K562 (cell line): ENCODE measurements around the gene NRXN2. TPM values are rescaled to one million over a fixed set of nuclear protein-coding genes. Genes with fewer than 3 reads are reported as not detected.

Experiments used
- CBFA2T3 ChIP-seq: fragments of 450-650 bp; IDR thresholded peaks from 2 replicates; pipeline ENCODE4 v1.6.1; 2017
- CBX5 ChIP-seq: IDR thresholded peaks from 2 replicates; pipeline ENCODE4 v1.6.1; 2014; ENCODE audit warnings: low read depth, borderline replicate concordance
- FOXK1 ChIP-seq: sonication (generic); formaldehyde crosslinking; IDR thresholded peaks from 2 replicates; pipeline ENCODE4 v1.8.0; 2022; ENCODE audit warnings: missing genetic modification reagents, mild to moderate bottlenecking, borderline replicate concordance
- GABPB2 ChIP-seq: fragments of 250-450 bp; sonication (Bioruptor Pico); conservative IDR thresholded peaks from 2 replicates; pipeline ENCODE4 v1.5.1; 2021; ENCODE audit warnings: mild to moderate bottlenecking
- IFI16 ChIP-seq: fragments of 250-450 bp; sonication (Bioruptor Pico); IDR thresholded peaks from 2 replicates; pipeline ENCODE4 v2.1.2; 2022; ENCODE audit warnings: mild to moderate bottlenecking, inconsistent platforms
- L3MBTL2 ChIP-seq: fragments of 450-650 bp; IDR thresholded peaks from 2 replicates; pipeline ENCODE4 v1.6.1; 2016; ENCODE audit warnings: mild to moderate bottlenecking, moderate library complexity
- MTA3 ChIP-seq: fragments of 450-650 bp; formaldehyde crosslinking; IDR thresholded peaks from 2 replicates; pipeline ENCODE4 v1.6.1; 2017; ENCODE audit warnings: mild to moderate bottlenecking, borderline replicate concordance
- NCOA2 ChIP-seq, 2 experiments: fragments of 450-650 bp; IDR thresholded peaks; 2 replicates each; pipeline ENCODE4 v1.6.1; 2018; ENCODE audit warnings: mild to moderate bottlenecking in 2 of 2, moderate library complexity in 1 of 2; ENCODE audit not compliant: partially characterized antibody in 2 of 2
- PHB ChIP-seq: fragments of 250-450 bp; sonication (Bioruptor Pico); IDR thresholded peaks from 2 replicates; pipeline ENCODE4 v1.5.0; 2021
- PTBP1 ChIP-seq: fragments of 200-400 bp; formaldehyde crosslinking; IDR thresholded peaks from 2 replicates; pipeline ENCODE4 v1.6.1; 2017; ENCODE audit warnings: low read depth, low read length
- PURB ChIP-seq: sonication (generic); formaldehyde crosslinking; IDR thresholded peaks from 2 replicates; pipeline ENCODE4 v1.9.0; 2021; ENCODE audit warnings: low read depth, mild to moderate bottlenecking, missing genetic modification reagents
- ZNF253 ChIP-seq: fragments of 250-450 bp; sonication (Bioruptor Pico); conservative IDR thresholded peaks from 2 replicates; pipeline ENCODE4 v1.6.1; 2021; ENCODE audit warnings: mild to moderate bottlenecking
- polyA plus RNA-seq, 8 experiments: library from polyadenylated mRNA; depleted of rRNA in 4 of 8; stranded (reverse) in 5 of 8; unstranded in 3 of 8; fragments of >200 nt; fragmentation: Nextera tagmentation in 2 of 8; fragmentation: Illumina TruSeq in 1 of 8; extraction: Ambion mirVana in 2 of 8; extraction: Trizol in 1 of 8; gene quantifications; 2 replicates each; pipeline versions ENCODE4 v1.2.1 to v1.2.3, GENCODE V29; 2011 to 2014; ENCODE audit warnings: inconsistent platforms in 1 of 8, missing spikeins in 1 of 8
- total RNA-seq, 7 experiments: library from RNA; depleted of rRNA in 6 of 7; stranded (reverse); fragments of >200 nt in 6 of 7; fragmentation: Illumina TruSeq in 2 of 7; extraction: Trizol in 2 of 7; gene quantifications; 2 replicates each; pipeline versions ENCODE4 v1.2.1 to v1.2.3, GENCODE V29; 2011 to 2021; ENCODE audit warnings: low replicate concordance in 1 of 7
- TF ChIP-seq, protein P1 (sequence below): fragments of 450-650 bp; IDR thresholded peaks from 2 replicates; pipeline ENCODE4 v1.6.1; 2017; ENCODE audit warnings: mild to moderate bottlenecking, moderate library complexity
- TF ChIP-seq, protein P2 (sequence below): fragments of 450-650 bp; IDR thresholded peaks from 2 replicates; pipeline ENCODE4 v1.6.1; 2016
- TF ChIP-seq, protein P3 (sequence below): fragments of 450-650 bp; IDR thresholded peaks from 2 replicates; pipeline ENCODE4 v1.6.1; 2016; ENCODE audit warnings: mild to moderate bottlenecking
- TF ChIP-seq, protein P4 (sequence below), 2 experiments: fragments of 450-650 bp in 1 of 2; IDR thresholded peaks; 2 replicates each; pipeline ENCODE4 v1.6.1; 2011 to 2017; ENCODE audit warnings: low read depth in 2 of 2, antibody characterized with exemption in 1 of 2, borderline replicate concordance in 1 of 2, low read length in 1 of 2, mild to moderate bottlenecking in 1 of 2, mixed read lengths in 1 of 2; ENCODE audit not compliant: control insufficient read depth in 1 of 2
- TF ChIP-seq, protein P5 (sequence below): fragments of 450-650 bp; IDR thresholded peaks from 2 replicates; pipeline ENCODE4 v1.6.1; 2018; ENCODE audit warnings: mild to moderate bottlenecking, low read depth; ENCODE audit not compliant: partially characterized antibody

Gene NRXN2
- total and polyA plus RNA-seq, 9 of the 15 experiments (the other 6 are each of a cell fraction or from before 2014, with no cell fraction given): 0.07 to 0.47 (median 0.15) TPM; not detected in 4

DNA sequence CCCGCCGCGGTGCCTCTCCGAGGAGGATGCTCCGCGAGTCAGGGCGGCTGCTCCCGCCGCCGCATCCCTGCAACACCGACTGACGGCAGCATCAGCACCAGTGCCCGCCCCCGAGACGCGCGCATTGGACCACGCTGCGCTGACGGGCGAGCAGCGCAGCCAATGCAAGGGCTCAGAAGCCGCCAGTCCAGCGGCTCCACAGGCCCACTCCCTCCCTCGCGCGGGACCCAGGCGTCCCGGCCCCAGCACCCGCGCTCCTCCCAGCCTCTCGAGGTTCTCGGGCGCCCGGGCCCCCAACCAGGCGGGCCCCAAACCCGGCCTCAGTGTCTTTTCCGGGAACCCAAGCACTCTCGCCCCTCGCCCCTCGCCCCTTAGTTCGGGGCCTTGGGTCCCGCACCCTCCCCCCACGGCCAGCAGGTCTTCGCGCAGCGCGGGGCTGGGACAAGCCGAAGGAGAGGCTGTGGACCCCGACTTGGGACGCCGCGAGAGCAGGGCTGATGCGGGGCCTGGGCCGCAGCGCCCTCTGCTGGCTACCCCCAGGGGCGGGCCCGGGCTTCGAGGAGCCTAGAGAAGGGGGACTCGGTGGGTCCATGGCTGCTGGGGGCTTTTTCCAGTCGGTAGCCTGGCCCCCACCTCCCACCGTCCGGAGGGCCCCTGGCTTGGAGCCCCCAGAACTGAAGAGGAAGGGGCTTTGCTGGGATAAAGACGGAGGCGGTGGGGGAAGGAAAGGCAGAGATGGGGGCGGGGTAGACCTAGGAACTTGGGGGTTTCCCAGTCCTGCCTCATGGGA, at the start of gene NRXN2 (continued):
- TF ChIP-seq NCOA2 (IDR thresholded peaks at IDR 0.05; ENCODE audit: partially characterized antibody in 2 of 2) (no peak), L3MBTL2 (0 out of 2 replicates have a peak, but pooled peaks have one; percentile 43), MTA3 (peak; percentile 82), CBFA2T3 (no peak), PHB (CRISPR knock-in tag) (no peak), FOXK1 (CRISPR knock-in tag) (no peak), GABPB2 (CRISPR knock-in tag) (no peak), PURB (CRISPR knock-in tag) (no peak), ZNF253 (CRISPR knock-in tag) (no peak), CBX5 (no peak), PTBP1 (no peak), IFI16 (CRISPR knock-in tag) (no peak)
- TF ChIP-seq, protein P1, sequence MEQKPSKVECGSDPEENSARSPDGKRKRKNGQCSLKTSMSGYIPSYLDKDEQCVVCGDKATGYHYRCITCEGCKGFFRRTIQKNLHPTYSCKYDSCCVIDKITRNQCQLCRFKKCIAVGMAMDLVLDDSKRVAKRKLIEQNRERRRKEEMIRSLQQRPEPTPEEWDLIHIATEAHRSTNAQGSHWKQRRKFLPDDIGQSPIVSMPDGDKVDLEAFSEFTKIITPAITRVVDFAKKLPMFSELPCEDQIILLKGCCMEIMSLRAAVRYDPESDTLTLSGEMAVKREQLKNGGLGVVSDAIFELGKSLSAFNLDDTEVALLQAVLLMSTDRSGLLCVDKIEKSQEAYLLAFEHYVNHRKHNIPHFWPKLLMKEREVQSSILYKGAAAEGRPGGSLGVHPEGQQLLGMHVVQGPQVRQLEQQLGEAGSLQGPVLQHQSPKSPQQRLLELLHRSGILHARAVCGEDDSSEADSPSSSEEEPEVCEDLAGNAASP: no peak
- TF ChIP-seq, protein P2, sequence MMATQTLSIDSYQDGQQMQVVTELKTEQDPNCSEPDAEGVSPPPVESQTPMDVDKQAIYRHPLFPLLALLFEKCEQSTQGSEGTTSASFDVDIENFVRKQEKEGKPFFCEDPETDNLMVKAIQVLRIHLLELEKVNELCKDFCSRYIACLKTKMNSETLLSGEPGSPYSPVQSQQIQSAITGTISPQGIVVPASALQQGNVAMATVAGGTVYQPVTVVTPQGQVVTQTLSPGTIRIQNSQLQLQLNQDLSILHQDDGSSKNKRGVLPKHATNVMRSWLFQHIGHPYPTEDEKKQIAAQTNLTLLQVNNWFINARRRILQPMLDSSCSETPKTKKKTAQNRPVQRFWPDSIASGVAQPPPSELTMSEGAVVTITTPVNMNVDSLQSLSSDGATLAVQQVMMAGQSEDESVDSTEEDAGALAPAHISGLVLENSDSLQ: peak; percentile 98
- TF ChIP-seq, protein P3, sequence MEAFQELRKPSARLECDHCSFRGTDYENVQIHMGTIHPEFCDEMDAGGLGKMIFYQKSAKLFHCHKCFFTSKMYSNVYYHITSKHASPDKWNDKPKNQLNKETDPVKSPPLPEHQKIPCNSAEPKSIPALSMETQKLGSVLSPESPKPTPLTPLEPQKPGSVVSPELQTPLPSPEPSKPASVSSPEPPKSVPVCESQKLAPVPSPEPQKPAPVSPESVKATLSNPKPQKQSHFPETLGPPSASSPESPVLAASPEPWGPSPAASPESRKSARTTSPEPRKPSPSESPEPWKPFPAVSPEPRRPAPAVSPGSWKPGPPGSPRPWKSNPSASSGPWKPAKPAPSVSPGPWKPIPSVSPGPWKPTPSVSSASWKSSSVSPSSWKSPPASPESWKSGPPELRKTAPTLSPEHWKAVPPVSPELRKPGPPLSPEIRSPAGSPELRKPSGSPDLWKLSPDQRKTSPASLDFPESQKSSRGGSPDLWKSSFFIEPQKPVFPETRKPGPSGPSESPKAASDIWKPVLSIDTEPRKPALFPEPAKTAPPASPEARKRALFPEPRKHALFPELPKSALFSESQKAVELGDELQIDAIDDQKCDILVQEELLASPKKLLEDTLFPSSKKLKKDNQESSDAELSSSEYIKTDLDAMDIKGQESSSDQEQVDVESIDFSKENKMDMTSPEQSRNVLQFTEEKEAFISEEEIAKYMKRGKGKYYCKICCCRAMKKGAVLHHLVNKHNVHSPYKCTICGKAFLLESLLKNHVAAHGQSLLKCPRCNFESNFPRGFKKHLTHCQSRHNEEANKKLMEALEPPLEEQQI: no peak
- TF ChIP-seq, protein P4, sequence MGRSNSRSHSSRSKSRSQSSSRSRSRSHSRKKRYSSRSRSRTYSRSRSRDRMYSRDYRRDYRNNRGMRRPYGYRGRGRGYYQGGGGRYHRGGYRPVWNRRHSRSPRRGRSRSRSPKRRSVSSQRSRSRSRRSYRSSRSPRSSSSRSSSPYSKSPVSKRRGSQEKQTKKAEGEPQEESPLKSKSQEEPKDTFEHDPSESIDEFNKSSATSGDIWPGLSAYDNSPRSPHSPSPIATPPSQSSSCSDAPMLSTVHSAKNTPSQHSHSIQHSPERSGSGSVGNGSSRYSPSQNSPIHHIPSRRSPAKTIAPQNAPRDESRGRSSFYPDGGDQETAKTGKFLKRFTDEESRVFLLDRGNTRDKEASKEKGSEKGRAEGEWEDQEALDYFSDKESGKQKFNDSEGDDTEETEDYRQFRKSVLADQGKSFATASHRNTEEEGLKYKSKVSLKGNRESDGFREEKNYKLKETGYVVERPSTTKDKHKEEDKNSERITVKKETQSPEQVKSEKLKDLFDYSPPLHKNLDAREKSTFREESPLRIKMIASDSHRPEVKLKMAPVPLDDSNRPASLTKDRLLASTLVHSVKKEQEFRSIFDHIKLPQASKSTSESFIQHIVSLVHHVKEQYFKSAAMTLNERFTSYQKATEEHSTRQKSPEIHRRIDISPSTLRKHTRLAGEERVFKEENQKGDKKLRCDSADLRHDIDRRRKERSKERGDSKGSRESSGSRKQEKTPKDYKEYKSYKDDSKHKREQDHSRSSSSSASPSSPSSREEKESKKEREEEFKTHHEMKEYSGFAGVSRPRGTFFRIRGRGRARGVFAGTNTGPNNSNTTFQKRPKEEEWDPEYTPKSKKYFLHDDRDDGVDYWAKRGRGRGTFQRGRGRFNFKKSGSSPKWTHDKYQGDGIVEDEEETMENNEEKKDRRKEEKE (IDR thresholded peaks at IDR 0.05; ENCODE audit: borderline replicate concordance in 1 of 2, control insufficient read depth in 1 of 2, low read depth in 2 of 2, low read length in 1 of 2): no peak
- TF ChIP-seq, protein P5, sequence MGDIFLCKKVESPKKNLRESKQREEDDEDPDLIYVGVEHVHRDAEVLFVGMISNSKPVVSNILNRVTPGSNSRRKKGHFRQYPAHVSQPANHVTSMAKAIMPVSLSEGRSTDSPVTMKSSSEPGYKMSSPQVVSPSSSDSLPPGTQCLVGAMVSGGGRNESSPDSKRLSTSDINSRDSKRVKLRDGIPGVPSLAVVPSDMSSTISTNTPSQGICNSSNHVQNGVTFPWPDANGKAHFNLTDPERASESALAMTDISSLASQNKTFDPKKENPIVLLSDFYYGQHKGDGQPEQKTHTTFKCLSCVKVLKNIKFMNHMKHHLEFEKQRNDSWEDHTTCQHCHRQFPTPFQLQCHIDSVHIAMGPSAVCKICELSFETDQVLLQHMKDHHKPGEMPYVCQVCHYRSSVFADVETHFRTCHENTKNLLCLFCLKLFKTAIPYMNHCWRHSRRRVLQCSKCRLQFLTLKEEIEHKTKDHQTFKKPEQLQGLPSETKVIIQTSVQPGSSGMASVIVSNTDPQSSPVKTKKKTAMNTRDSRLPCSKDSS: no peak
